ENCODE data around the gene SLC4A2. TPM values are rescaled to one million over a fixed set of nuclear protein-coding genes. Genes with fewer than 3 reads are reported as not detected.

SLC4A2 gene
- total RNA-seq, 1 donor from 2014 or later = 83.1 TPM

DNA sequence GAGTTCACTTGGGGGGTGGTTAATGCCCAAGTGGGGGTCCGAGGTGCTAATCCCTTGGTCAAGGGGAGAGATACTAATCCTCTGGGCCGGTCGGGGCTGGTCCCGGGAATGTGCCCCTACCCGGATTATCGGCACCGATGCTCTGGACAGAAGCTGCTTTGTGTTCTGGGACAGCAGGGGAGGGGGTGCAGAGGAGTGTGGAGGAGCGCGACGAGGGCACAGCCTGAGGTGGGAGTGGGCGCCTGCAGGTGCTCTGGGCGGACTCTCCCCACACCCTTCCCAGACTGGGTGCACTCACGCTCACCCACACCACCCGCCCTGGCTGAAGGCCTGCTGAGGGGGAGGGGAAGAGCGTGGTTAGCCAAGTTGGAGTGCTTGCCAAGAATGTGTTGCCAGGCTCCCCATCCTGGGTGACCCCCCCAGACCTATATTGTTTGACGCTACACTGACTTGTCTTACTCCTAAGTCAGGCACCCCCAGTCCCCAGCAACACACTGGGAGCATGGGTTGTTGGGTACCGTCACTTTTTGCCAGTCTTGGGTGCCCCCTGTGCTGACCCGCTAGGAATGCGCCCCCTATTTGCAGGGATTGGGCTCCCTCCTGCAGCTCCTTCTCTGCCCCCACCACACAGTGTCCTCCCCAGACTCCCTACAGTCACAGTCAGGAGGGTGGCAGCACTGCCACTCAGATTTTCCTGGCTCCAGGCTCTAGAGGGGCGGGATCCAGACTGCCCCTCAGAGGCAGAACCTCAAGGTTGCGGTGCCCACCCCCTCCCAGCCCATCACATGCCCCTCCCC, 1.2 kb downstream of the SLC4A2 start:
- ATAC-seq = no peak

DNA sequence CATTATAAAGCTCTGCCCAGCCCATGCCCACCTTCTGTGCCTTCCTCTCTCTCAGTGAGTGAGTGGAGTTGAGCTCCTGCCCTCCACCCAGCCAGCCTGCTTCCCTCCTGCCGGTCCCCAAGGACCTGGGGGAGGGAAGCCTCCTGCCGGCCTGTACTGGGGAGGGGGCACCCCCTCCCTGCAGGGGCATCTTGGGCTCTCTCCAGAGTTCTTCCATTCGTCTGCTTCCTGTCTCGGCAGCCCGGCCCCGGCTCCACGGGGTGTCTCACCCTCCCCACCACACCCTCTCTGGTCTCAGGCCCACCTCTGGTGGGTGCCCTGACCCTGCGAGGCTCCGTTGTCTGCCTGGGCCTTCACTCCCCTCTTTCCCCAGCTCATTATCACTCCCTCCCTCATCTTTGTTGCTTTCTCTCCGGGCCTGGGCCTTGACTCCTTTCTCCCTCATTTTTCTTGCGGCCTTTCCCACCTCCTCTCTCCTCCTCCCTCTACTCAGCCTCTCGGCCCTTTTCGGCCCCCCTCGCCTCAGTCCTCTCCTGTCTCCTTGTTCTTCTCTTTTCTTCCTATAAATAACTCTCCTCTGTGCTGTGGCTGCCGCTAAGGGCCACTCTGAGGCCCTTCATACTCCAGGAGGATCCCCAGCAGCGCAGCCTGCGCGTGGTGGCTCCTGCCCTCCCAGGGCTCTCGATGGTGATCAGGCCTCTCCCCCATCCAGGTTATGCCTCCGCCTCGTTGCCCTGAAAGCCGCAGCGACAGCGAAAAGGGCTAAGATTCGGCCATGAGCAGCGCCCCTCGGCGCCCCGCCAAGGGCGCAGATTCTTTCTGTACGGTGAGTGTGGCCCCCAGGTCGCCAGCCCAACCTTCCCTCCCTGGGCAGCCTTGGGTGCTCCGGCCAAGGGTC, 2.1 kb downstream of the SLC4A2 start:
- DNase-seq (ENCODE audit: low spot score) = no peak

More for the DNA sequence above, 1.2 kb downstream of the SLC4A2 start:
- DNase-seq (ENCODE audit: low spot score) = peak; percentile 64

DNA sequence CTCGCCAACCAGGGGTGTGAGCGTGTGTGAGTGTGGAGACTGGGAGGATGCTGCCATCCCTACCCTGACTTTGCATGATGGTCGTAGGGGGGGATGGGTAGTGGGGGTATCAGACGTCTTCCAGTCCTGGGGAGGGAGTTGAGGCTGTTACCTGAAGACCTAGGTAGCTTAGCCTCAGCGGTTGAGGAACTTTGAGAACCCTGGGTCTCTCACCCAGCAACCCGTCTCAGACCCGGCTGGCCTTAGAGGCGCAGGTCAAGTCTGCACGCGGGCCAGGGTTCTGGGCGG, 2.7 kb downstream of the SLC4A2 start:
- no peak for ATAC-seq
- no peak for DNase-seq (ENCODE audit: low spot score)

More for the DNA sequence above, 2.1 kb downstream of the SLC4A2 start:
- ATAC-seq = no peak

DNA sequence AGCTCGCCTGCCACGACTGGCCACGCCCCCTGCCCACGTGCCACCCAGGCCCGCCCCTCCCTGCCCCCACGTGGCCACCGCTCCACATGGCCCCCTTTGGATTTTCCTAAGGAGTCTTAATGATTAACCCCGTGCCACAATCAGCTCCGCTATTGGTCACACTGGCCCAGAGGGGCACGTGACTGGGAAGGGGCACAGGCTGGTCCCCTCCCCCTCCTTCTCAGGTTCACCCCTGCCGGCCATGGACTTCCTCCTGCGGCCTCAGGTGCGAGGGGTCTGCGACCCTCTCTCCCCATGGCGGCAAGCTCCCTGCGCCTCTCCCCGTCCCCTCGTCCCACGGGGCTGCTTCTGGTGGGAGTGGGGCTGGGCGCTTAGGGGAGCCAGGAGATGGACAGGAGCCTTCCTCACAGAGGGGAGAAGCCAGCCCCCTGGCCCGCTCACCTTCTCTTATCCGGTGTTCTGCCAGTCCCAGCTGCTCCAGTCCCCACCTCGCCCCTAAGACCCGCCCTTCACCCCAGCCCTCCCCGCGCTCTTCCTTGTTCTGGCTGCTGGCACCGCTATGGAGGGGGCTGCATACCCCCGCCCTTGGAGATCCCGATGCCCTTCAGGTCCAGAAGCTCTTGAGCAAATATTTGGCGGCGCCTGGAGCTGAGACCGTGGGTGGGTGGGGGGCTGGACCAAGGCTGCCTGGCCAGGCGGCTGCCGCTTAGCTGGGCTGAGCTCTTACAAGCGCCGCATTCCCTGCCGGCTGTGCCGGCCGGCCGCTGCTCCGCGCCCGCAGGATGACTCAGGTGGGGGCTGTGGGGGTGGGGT, 3.2 kb downstream of the SLC4A2 start:
- DNase-seq (ENCODE audit: low spot score) (peak; percentile 94), ATAC-seq (peak; percentile 63)

DNA sequence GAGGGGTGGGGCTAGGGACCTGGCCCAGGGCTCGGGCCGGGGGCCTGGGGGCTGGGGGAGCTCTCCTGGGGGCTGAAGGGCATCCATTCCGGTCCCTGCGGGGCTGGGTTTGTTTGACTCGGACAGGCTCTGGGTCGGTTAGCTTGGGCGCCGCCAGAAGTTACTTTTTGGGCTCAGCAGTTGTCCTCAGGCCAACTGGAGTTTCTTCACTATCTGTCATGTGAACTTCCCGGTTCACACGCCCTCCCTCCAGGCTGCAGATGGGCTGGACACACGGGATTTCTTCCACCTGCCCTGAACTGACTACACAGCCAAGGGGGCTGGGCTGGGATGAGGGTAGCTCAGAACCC, 3.8 kb downstream of the SLC4A2 start:
- ATAC-seq (peak; percentile 40), DNase-seq (ENCODE audit: low spot score) (peak; percentile 74)

GRCh38 chr7:151064454-151064853, 5.1 kb downstream of the SLC4A2 start:
- DNase-seq (ENCODE audit: low spot score) = no peak
- no peak for ATAC-seq

GRCh38 chr7:151064993-151065392, 5.6 kb downstream of the SLC4A2 start:
- ATAC-seq = no peak
- DNase-seq (ENCODE audit: low spot score) = no peak

GRCh38 chr7:151065516-151065915, 6.1 kb downstream of the SLC4A2 start:
- DNase-seq (ENCODE audit: low spot score) (no peak), ATAC-seq (no peak)

DNA sequence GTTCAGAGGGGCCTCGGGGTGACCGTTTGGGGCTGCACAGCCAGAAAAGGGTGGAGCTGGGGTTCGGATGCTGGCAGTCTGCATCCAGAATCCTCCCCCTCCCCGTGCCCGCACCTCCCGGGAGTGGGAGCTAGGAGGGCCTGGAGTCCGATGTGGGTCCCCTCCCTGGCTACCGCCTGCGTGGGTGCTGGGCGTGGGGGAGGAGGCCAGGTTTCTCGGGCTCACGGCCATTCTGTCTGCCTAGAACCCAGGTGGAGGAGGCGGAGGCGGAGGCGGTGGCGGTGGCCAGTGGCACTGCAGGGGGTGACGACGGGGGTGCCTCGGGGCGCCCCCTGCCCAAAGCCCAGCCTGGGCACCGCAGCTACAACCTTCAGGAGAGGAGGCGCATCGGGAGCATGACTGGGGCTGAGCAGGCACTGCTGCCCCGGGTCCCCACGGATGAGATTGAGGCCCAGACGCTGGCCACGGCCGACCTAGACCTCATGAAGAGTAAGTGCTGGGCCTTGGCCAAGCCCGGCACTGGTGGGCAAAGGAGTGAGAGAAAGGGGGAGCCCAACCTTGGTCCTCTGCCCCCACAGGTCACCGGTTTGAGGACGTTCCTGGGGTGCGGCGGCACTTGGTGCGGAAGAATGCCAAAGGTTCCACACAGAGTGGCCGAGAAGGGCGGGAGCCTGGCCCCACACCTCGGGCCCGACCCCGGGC, 7.0 kb downstream of the SLC4A2 start:
- DNase-seq (ENCODE audit: low spot score) = no peak

GRCh38 chr7:151068069-151068773, 8.8 kb downstream of the SLC4A2 start:
- ATAC-seq = no peak
- no peak for DNase-seq (ENCODE audit: low spot score)

More for the DNA sequence above, 7.0 kb downstream of the SLC4A2 start:
- no peak for ATAC-seq

GRCh38 chr7:151069841-151070573, 10.6 kb downstream of the SLC4A2 start:
- ATAC-seq (no peak), DNase-seq (ENCODE audit: low spot score) (no peak)

DNA sequence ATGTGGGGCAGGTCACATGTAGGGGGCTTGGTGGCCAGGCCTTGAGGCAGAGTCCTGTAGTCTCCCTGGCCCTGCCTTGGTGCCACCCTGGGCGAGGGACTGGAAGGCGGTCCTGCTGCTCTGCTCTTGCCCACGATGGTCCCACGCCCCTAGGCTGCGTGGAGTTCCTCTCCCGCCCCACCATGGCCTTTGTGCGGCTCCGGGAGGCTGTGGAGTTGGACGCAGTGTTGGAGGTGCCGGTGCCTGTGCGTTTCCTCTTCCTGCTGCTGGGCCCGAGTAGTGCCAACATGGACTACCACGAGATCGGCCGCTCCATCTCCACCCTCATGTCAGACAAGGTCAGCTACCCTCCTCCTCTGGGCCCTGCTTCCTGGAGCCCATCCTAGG, 11.2 kb downstream of the SLC4A2 start:
- DNase-seq (ENCODE audit: low spot score) = no peak
- ATAC-seq = no peak

DNA sequence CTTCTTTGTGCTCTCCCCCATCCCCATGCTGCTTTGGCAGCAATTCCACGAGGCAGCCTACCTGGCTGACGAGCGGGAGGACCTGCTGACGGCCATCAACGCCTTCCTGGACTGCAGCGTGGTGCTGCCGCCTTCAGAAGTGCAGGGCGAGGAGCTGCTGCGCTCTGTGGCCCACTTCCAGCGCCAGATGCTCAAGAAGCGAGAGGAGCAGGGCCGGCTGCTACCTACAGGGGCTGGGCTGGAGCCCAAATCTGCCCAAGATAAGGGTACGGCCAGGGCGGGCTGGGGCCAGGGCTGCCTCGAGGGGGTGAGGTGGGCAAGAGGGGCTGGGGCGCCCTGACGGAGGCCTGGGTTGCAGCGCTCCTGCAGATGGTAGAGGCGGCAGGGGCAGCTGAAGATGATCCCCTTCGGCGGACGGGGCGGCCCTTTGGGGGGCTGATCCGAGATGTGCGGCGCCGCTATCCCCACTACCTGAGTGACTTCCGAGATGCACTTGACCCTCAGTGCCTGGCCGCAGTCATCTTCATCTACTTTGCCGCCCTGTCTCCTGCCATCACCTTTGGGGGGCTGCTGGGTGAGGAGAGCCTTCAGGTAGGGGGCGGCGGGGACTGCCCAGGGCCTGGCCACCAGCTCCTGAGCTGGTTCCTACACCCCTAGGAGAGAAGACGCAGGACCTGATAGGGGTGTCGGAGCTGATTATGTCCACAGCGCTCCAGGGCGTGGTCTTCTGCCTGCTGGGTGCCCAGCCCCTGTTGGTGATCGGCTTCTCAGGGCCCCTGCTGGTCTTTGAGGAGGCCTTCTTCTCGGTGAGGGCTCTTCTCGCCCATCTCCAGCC, 11.9 kb downstream of the SLC4A2 start:
- ATAC-seq (no peak), DNase-seq (ENCODE audit: low spot score) (no peak)

GRCh38 chr7:151073990-151074389, 14.6 kb downstream of the SLC4A2 start:
- no peak for ATAC-seq
- DNase-seq (ENCODE audit: low spot score) = no peak

GRCh38 chr7:151074817-151075661, 15.7 kb downstream of the SLC4A2 start:
- no peak for DNase-seq (ENCODE audit: low spot score)

GRCh38 chr7:151075662-151075971, 16.2 kb downstream of the SLC4A2 start:
- no peak for DNase-seq (ENCODE audit: low spot score)
- ATAC-seq = no peak

More at GRCh38 chr7:151074817-151075661, 15.7 kb downstream of the SLC4A2 start:
- no peak for ATAC-seq

DNA sequence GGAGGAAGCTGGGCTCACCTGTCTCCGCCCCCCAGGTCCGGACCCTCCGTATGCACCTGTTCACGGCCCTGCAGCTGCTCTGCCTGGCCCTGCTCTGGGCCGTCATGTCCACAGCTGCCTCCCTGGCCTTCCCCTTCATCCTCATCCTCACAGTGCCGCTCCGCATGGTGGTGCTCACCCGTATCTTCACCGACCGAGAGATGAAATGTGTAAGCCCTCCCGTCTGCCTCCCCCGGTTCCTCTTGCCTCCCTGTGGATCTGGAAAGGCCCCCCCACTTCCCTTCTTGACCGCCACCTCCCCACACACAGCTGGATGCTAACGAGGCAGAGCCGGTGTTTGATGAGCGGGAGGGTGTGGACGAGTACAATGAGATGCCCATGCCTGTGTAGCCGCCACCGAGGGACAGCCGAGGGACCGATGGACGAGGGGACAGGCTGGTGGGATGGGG, 16.6 kb downstream of the SLC4A2 start:
- DNase-seq (ENCODE audit: low spot score) (no peak), ATAC-seq (no peak)
